NB4 (cell line): ENCODE results near the gene ZBTB34.

Source experiments
- CTCF ChIP-seq: IDR thresholded peaks from one replicate; pipeline ENCODE4 v1.5.1; 2012; ENCODE audit warnings: low read depth, low read length
- MYC ChIP-seq: IDR thresholded peaks from 2 replicates; pipeline ENCODE4 v1.6.1; 2011; ENCODE audit warnings: low read depth, low read length
- POLR2A ChIP-seq: IDR thresholded peaks from 2 replicates; pipeline ENCODE4 v1.6.1; 2011; ENCODE audit warnings: mild to moderate bottlenecking; ENCODE audit not compliant: insufficient read length; ENCODE audit errors: extremely low read depth
- TF ChIP-seq, protein P1 (sequence below): IDR thresholded peaks from 2 replicates; pipeline ENCODE4 v1.6.1; 2011; ENCODE audit warnings: low read depth, low read length

GRCh38 chr9:126813072-126813471 lies 47.4 kb upstream of the ZBTB34 start:
- no peak for TF ChIP-seq CTCF
- TF ChIP-seq, protein P1, sequence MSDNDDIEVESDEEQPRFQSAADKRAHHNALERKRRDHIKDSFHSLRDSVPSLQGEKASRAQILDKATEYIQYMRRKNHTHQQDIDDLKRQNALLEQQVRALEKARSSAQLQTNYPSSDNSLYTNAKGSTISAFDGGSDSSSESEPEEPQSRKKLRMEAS: no peak
- TF ChIP-seq POLR2A: no peak
- no peak for TF ChIP-seq MYC
